Heart left ventricle (tissue), 16 donors: ENCODE results near the gene RBMS1. TPM values are rescaled to one million over a fixed set of nuclear protein-coding genes. Genes with fewer than 3 reads are reported as not detected.

Experiments
- ATAC-seq, 4 donors: fragments of 200-7000 bp; cut with Tn5 transposase; one replicate each; pipeline ENCODE4 v1.9.1; 2020 to 2022; ENCODE audit warnings: moderate library complexity in 4 of 4, mild to moderate bottlenecking in 3 of 4, moderate number of reproducible peaks in 1 of 4
- DNase-seq, 5 donors: peaks; one replicate each; pipeline ENCODE4 v3.0.0-alpha.2; 2020
- H3K27ac ChIP-seq, 12 donors: fragments of 200-600 bp; sonication (generic) in 4 of 12; one replicate each; pipeline versions ENCODE4 v1.5.0 to v1.8.0; 2016 to 2022; ENCODE audit warnings: mild to moderate bottlenecking in 2 of 12
- H3K27me3 ChIP-seq, 9 donors: fragments of 200-600 bp; sonication (generic) in 2 of 9; one replicate each; pipeline versions ENCODE4 v1.5.1 to v1.8.0; 2016 to 2022; ENCODE audit warnings: mild to moderate bottlenecking in 3 of 9
- H3K36me3 ChIP-seq, 9 donors: fragments of 200-600 bp; sonication (generic) in 2 of 9; one replicate each; pipeline versions ENCODE4 v1.5.0 to v1.8.0; 2018 to 2022; ENCODE audit warnings: mild to moderate bottlenecking in 2 of 9
- H3K4me1 ChIP-seq, 12 donors: fragments of 200-600 bp; sonication (generic) in 4 of 12; one replicate each; pipeline versions ENCODE4 v1.5.0 to v1.8.0; 2016 to 2022; ENCODE audit warnings: mild to moderate bottlenecking in 3 of 12
- H3K4me3 ChIP-seq, 12 donors: fragments of 200-600 bp; sonication (generic) in 4 of 12; one replicate each; pipeline versions ENCODE4 v1.5.0 to v1.8.0; 2017 to 2022; ENCODE audit warnings: mild to moderate bottlenecking in 9 of 12, moderate library complexity in 4 of 12
- H3K9me3 ChIP-seq, 12 donors: fragments of 200-600 bp; sonication (generic) in 4 of 12; one replicate each; pipeline versions ENCODE4 v1.5.0 to v1.8.0; 2016 to 2022; ENCODE audit warnings: mild to moderate bottlenecking in 1 of 12
- POLR2A ChIP-seq, 2 donors: fragments of 450-650 bp; IDR thresholded peaks; one replicate each; pipeline ENCODE4 v1.6.1; 2017; ENCODE audit warnings: antibody characterized with exemption in 2 of 2, mild to moderate bottlenecking in 2 of 2, moderate library complexity in 2 of 2
- WGBS, 4 donors: extraction: QIAGEN DNeasy Blood & Tissue Kit in 2 of 4; methylation state at CpG; one replicate each; pipeline versions ENCODE4 v1.1.5 to v1.1.7; 2013 to 2018; 5-methylcytosine and 5-hydroxymethylcytosine counted together
- intact Hi-C, 10 donors: fragments of 100-400 bp; cut with DNase I; formaldehyde crosslinking; loops; one replicate each; pipeline versions ENCODE4 v1.11.1 to v1.14.2; 2022
- polyA plus RNA-seq, 2 donors: library from polyadenylated mRNA; stranded (reverse); fragments of 200-250 nt; gene quantifications; one replicate each; pipeline ENCODE4 v1.2.3, GENCODE V29; 2013
- total RNA-seq, 9 donors: library from RNA; depleted of rRNA in 2 of 9; stranded (reverse); fragments of >200 nt in 2 of 9; fragmentation: NEBNext Ultra II Directional in 3 of 9; extraction: Animal tissue kit (Norgen Biotek cat#: 25700) in 3 of 9; gene quantifications; one replicate each; pipeline versions ENCODE4 v1.1.0 to v1.2.4, GENCODE V29; 2016 to 2023
- TF ChIP-seq, protein P1 (sequence below), 12 donors: fragments of 200-600 bp; sonication (generic) in 4 of 12; IDR thresholded peaks; one replicate each; pipeline versions ENCODE4 v1.5.0 to v1.8.0; 2018 to 2022; ENCODE audit warnings: antibody characterized with exemption in 12 of 12, mild to moderate bottlenecking in 5 of 12
- donor health status: ischemic (EF 13 %, LVEDD 7.1; RV severe dilation, severe dysfunction).
- donor health status: healthy with polysubstance abuse.
- donor health status: DM: no; HTN: yes; CAD: no.
- donor health status: DM: no; HTN: no; CAD: no.
- donor health status: ischemic (EF 25% LVEDD 6.9; RV normal size, moderate dysfunction).
- donor health status: ischemic (EF 25% LVEDD 5.7; RV mildly dilated, moderate dysfunction).
- donor health status: healthy.
- donor health status: DM: yes; HTN: yes; CAD: no.
- donor health status: ischemic (EF 35%, LVEDD 5.7; RV mildly dilated, moderate dysfunction).
- donor health status: nonischemic (EF 11% LVEDD 7.7; RV severe dilation, severe dysfunction).
- donor health status: DM: yes; HTN: yes; CAD: no.
- donor health status: PGD.
- donor health status: ischemic (EF 29% LVEDD 5.4; RV normal size, mild dysfunction).
- donor health status: nonischemic (EF 23%, LVEDD 6.1; RV moderate dilation, normal function).

The RBMS1 gene
- total and polyA plus RNA-seq, 11 donors: 32.4 to 102 (median 52.6) TPM

DNA sequence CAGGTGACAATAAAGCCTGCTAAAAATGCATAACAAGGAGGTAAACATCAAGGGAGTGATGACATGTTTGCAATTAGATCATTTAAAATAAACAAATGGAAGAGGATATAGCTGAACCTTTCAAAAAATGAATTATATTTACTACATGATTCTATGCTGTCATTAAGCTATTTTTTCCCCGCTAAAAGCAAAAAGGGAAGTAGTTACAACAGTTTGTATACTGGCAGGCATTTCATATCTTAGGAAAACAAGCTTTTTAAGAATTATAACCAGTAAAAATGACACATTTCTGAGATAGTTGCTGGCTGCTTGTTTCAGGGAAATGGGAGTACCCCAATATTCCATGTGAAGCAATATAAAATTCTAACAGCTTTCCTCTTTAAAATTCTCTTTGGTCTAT lies 204.5 kb downstream of the RBMS1 start:
- Histone ChIP-seq H3K36me3 (peaks cover 0 to 76% (median 35%) of the 10 kb centered on the region in 9 donors), H3K27ac (peak overlapping the region in 6 of 12 donors; percentile 21 to 79 (median 38)), H3K4me1 (peaks cover 10 to 71% (median 63%) of the 10 kb centered on the region in 12 donors), H3K4me3 (no peak overlapping the region), H3K27me3 (no peaks in the 10 kb centered on the region), H3K9me3 (no peaks in the 10 kb centered on the region)
- no peak for ATAC-seq
- intact Hi-C loops: loop anchor here in 2 of 10 donors (10.0 kb wide), 1 partner anchor 116 kb away; no protein-coding TSS in a partner anchor
- TF ChIP-seq, protein P1, sequence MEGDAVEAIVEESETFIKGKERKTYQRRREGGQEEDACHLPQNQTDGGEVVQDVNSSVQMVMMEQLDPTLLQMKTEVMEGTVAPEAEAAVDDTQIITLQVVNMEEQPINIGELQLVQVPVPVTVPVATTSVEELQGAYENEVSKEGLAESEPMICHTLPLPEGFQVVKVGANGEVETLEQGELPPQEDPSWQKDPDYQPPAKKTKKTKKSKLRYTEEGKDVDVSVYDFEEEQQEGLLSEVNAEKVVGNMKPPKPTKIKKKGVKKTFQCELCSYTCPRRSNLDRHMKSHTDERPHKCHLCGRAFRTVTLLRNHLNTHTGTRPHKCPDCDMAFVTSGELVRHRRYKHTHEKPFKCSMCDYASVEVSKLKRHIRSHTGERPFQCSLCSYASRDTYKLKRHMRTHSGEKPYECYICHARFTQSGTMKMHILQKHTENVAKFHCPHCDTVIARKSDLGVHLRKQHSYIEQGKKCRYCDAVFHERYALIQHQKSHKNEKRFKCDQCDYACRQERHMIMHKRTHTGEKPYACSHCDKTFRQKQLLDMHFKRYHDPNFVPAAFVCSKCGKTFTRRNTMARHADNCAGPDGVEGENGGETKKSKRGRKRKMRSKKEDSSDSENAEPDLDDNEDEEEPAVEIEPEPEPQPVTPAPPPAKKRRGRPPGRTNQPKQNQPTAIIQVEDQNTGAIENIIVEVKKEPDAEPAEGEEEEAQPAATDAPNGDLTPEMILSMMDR (IDR thresholded peaks at IDR 0.05): no peak
- DNase-seq: no peak
- 57 to 76% (median 75%) methylated on average over 1 of the region's 1 CpG for whole genome bisulfite sequencing, 4 donors

DNA sequence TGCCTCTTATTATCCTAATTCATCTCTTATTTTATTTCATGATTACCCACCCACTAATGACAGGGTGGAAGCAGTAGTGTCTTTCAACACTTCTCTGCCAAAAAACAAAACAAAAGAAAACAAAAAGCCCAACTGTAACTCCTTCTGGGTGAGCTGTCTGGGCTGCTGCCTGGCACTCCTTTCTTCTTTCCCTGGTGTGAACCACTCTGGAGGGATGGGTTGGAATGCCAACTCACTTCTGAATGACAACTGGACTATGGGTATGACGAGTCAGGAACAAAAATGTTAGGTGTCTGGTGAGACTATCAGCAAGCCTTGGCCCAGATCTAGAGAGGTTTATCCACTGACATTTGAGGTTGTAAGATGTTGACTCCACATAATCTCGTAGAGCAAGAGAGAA lies 205.3 kb downstream of the RBMS1 start:
- Histone ChIP-seq H3K4me3 (no peak overlapping the region), H3K27me3 (no peaks in the 10 kb centered on the region), H3K27ac (peak overlapping the region in 7 of 12 donors; percentile 25 to 79 (median 40)), H3K4me1 (peaks cover 9 to 67% (median 55%) of the 10 kb centered on the region in 12 donors), H3K36me3 (peaks cover 0 to 82% (median 43%) of the 10 kb centered on the region in 9 donors), H3K9me3 (no peaks in the 10 kb centered on the region)
- TF ChIP-seq, protein P1 (IDR thresholded peaks at IDR 0.05): no peak
- no peak for TF ChIP-seq POLR2A (IDR thresholded peaks at IDR 0.05)
- no peak for DNase-seq
- intact Hi-C loops: loop anchor here in 2 of 10 donors (10.0 kb wide), 1 partner anchor 116 kb away; no protein-coding TSS in a partner anchor
- 37 to 55% (median 48%) methylated on average over 2 of the region's 2 CpGs for WGBS, 4 donors
- ATAC-seq: peak in 3 of 4 donors; percentile 19 to 76 (median 48)

DNA sequence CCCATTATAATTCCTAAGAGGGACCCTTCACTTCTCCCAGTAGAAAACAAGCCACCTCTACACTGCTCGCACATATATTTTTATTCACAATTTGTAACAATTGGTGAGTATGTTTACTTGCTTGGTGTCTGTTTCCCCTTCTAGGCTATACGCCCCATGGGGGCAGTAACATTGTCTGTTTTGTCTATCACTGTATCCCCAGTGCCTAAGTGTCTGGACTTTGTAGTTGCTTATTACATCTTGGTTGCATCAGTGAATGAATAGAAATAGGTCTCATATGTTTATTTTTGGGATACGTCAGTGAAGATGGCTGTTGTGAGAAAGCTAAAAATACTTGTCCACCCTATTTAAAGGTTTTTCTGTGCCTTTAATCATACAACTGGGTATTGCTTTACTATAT lies 206.1 kb downstream of the RBMS1 start:
- ATAC-seq (peak in 3 of 4 donors; percentile 33 to 58 (median 39)), DNase-seq (no peak)
- Histone ChIP-seq H3K27ac (peak overlapping the region in 4 of 12 donors; percentile 32 to 79 (median 40)), H3K36me3 (peaks cover 0 to 82% (median 45%) of the 10 kb centered on the region in 9 donors), H3K4me3 (no peak overlapping the region), H3K27me3 (no peaks in the 10 kb centered on the region), H3K9me3 (no peaks in the 10 kb centered on the region), H3K4me1 (peaks cover 6 to 64% (median 47%) of the 10 kb centered on the region in 12 donors)
- no peak for TF ChIP-seq POLR2A (IDR thresholded peaks at IDR 0.05)
- TF ChIP-seq, protein P1 (IDR thresholded peaks at IDR 0.05): no peak
- intact Hi-C loops: loop anchor here in 2 of 10 donors (10.0 kb wide), 1 partner anchor 117 kb away; no protein-coding TSS in a partner anchor
- WGBS, 4 donors: 28 to 54% (median 42%) methylated on average over 3 of the region's 3 CpGs

DNA sequence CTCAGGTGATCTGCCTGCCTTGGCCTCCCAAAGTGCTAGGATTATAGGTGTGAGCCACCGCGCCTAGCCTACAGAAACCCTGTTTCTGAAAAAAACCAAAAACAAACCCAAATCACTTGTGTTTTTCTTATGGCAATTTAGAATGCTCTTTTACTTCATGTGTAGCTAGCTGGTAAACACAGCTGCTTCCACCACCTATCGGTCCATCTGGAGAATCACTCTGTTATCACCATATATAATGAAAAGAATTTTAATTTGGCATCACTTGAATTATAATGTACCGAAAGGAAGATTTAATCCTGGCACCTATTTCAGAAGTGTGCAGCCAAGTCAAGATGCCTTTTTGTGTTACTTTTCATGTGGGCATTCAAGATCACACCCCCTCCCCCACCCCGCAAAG lies 207.1 kb downstream of the RBMS1 start:
- no peak for TF ChIP-seq POLR2A (IDR thresholded peaks at IDR 0.05)
- TF ChIP-seq, protein P1 (IDR thresholded peaks at IDR 0.05): no peak
- Histone ChIP-seq H3K4me1 (peaks cover 6 to 64% (median 38%) of the 10 kb centered on the region in 12 donors), H3K9me3 (no peaks in the 10 kb centered on the region), H3K4me3 (no peak overlapping the region), H3K36me3 (peaks cover 0 to 86% (median 53%) of the 10 kb centered on the region in 9 donors), H3K27ac (no peak overlapping the region), H3K27me3 (no peaks in the 10 kb centered on the region)
- intact Hi-C loops: loop anchor here in 2 of 10 donors (10.0 kb wide), 1 partner anchor 118 kb away; no protein-coding TSS in a partner anchor
- 86 to 89% (median 87%) methylated on average over 5 of the region's 5 CpGs for WGBS, 4 donors
- ATAC-seq (no peak), DNase-seq (no peak)
